ES-I3 (cell line): ENCODE measurements around the gene SENP7.
"Not testable (repeated sequence)": the region's sequence is repeated elsewhere in the genome, so short reads cannot be mapped to it uniquely, and the experiment has no call there.

ENCODE experiments used
- H3K36me3 ChIP-seq: 2 replicates; pipeline ENCODE4 v1.6.1; 2013; ENCODE audit warnings: mild to moderate bottlenecking, low read length, control low read depth, moderate library complexity; ENCODE audit not compliant: insufficient read depth
- H3K4me1 ChIP-seq: 2 replicates; pipeline ENCODE4 v1.6.1; 2013; ENCODE audit warnings: mild to moderate bottlenecking, control low read depth, low read length; ENCODE audit not compliant: insufficient read depth
- H3K9ac ChIP-seq: 2 replicates; pipeline ENCODE4 v1.6.1; 2013; ENCODE audit warnings: low read depth, mild to moderate bottlenecking, low read length, moderate library complexity
- H3K9me3 ChIP-seq: 2 replicates; pipeline ENCODE4 v1.6.1; 2013; ENCODE audit warnings: mild to moderate bottlenecking, low read length, moderate library complexity; ENCODE audit not compliant: control insufficient read depth, insufficient read depth

Gene SENP7, protein sequence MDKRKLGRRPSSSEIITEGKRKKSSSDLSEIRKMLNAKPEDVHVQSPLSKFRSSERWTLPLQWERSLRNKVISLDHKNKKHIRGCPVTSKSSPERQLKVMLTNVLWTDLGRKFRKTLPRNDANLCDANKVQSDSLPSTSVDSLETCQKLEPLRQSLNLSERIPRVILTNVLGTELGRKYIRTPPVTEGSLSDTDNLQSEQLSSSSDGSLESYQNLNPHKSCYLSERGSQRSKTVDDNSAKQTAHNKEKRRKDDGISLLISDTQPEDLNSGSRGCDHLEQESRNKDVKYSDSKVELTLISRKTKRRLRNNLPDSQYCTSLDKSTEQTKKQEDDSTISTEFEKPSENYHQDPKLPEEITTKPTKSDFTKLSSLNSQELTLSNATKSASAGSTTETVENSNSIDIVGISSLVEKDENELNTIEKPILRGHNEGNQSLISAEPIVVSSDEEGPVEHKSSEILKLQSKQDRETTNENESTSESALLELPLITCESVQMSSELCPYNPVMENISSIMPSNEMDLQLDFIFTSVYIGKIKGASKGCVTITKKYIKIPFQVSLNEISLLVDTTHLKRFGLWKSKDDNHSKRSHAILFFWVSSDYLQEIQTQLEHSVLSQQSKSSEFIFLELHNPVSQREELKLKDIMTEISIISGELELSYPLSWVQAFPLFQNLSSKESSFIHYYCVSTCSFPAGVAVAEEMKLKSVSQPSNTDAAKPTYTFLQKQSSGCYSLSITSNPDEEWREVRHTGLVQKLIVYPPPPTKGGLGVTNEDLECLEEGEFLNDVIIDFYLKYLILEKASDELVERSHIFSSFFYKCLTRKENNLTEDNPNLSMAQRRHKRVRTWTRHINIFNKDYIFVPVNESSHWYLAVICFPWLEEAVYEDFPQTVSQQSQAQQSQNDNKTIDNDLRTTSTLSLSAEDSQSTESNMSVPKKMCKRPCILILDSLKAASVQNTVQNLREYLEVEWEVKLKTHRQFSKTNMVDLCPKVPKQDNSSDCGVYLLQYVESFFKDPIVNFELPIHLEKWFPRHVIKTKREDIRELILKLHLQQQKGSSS

DNA sequence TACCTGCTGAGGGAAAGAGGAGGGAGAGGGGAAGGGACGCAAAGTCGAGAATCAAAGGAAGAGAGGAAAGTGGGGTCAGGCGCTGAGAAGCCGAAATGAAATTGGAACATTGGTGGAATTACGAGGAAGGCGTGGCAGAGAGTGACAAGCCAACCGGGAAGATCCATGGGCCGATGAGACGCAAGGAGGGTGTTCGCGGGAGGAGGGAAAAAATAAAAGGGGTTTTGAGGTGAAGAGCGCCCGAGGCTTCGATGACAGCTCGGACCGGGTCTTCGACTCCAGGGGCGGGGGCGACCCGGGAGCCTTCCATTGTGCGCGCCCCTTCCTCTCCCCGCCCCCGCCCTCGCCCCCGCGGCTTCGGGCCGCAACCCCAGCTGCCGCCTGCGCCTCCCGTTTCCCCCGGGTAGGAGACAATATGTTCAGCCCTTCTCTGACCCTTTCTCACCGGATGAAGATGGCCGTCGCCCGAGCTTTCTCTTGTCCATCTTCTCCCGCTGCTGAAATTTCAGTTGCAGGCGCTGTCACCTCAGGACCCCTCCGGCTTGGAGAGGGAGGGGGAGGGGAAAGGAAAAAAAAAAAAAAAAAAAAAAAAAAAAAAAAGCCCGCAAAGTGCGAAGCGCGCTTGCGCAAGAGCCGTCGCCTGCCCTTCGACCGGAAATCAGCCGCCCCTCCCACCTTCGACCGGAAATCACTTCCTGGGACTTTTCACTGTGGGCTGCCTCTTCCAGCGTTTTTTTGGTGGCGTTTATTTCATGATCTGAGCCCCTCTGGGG, at the start of gene SENP7:
TSS of gene SENP7 (minus strand) at position 567 of the 773 bp plus-strand sequence. CDS start at position 485, 82 bp downstream.
- Histone ChIP-seq H3K36me3 (no peaks in the 10 kb centered on the region), H3K4me1 (peaks cover 16% of the 10 kb centered on the region), H3K9ac (peak within 1 kb of the TSS; percentile 77), H3K9me3 (no peaks in the 10 kb centered on the region)

DNA sequence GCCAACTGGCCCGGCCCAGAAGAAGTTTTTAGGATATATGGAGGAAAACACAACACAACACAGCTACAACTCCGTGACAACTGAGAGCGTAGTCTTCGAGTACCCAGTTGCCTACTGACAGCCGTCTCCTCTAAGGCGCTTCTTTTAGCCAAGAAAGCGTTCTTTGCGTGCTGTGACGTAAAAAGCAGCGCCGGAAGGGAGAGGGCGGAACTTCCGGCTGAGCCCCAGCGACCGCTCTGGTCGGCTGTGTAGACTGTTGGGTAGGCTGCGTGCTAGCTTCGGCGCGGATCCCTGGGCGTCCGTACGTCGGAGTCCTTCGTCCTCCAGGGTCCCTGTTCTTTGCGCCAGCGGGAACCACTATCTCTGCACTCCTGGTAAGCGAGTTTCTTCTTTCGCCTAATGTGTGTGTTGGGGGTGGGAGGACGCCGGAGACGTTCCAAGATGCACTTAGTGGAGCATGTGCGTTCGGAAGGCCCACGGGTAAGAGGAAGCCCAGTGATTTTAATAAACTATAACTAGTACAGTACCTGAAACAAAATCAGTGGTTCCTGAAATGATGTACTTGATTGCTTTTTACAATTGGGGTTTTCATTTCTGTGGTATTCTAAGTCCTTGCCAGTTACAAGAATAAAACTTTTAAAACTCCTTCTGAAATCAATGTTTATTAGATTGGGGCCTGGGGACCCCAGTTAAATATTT, 48.8 kb upstream of the SENP7 start, which contains the start of gene TRMT10C:
TSS of gene TRMT10C (plus strand) at position 239 of the 699 bp plus-strand sequence. CDS start 2,914 bp downstream, outside the sequence.
- H3K9me3 ChIP-seq = no peaks in the 10 kb centered on the region
- H3K9ac ChIP-seq = peak within 1 kb of the TSS; percentile 81
- H3K4me1 ChIP-seq = peaks cover 1% of the 10 kb centered on the region
- peaks cover 12% of the 10 kb centered on the region for H3K36me3 ChIP-seq

GRCh38 chr3:101556064-101556463, 43.1 kb upstream of the SENP7 start:
- Histone ChIP-seq H3K4me1 (peaks cover 6% of the 10 kb centered on the region), H3K36me3 (no peaks in the 10 kb centered on the region), H3K9me3 (peaks cover 6% of the 10 kb centered on the region), H3K9ac (no peak overlapping the region)

GRCh38 chr3:101553381-101553780, 40.4 kb upstream of the SENP7 start:
- peaks cover 11% of the 10 kb centered on the region for H3K9me3 ChIP-seq

GRCh38 chr3:101551359-101552081, 38.5 kb upstream of the SENP7 start:
- not testable (repeated sequence) for H3K36me3 ChIP-seq, H3K9ac ChIP-seq, H3K4me1 ChIP-seq
- H3K9me3 ChIP-seq = peaks cover 11% of the 10 kb centered on the region

More at GRCh38 chr3:101553381-101553780, 40.4 kb upstream of the SENP7 start:
- not testable (repeated sequence) for H3K4me1 ChIP-seq, H3K9ac ChIP-seq, H3K36me3 ChIP-seq

DNA sequence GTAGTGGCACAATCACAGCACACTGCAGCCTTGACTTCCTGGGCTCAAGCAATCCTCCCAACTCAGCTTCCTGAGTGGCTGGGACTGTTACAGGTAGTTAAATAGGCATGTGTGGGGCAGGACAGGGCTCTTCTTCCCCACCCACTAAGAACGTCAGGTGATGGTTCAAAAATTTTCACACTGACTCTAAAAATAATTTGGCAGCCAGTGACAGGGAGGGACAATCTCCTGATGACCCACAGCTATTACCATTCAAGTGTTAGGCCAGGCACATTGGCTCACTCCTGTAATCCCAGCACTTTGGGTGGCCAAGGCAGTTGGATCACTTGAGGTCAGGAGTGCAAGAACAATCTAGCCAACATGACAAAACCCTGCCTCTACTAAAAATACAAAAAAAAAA, 36.5 kb upstream of the SENP7 start:
- Histone ChIP-seq H3K9me3 (peaks cover 11% of the 10 kb centered on the region), H3K9ac (no peak overlapping the region), H3K36me3 (no peaks in the 10 kb centered on the region), H3K4me1 (no peaks in the 10 kb centered on the region)

DNA sequence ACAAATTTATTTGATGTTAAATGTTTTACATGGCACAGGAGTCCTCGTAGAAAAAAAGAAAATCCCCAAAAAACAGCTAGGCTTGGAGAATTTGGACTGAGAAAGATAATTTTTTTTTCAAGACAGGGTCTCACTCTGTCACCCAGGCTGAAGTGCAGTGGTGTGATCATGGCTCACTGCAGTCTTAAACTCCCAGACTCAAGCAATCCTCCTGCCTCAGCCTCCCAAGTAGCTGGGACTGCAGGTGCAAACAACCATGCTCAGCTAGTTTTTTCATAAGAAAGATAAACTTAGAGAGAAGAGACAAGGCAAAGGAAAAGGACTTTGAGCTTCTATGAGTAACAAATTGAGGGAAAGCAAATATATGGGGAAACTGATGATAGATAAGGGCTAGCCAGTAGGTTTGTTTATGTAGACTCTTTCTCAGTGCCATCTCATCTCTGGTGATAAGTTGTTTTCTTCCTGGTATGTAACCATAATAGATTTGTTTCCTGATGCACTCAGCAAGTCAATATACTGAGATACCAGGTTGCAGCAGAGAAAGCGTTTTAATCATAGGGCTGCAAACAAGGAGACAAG, 35.6 kb upstream of the SENP7 start:
- Histone ChIP-seq H3K36me3 (no peaks in the 10 kb centered on the region), H3K9ac (no peak overlapping the region), H3K9me3 (peaks cover 10% of the 10 kb centered on the region), H3K4me1 (0 out of 2 replicates have a peak, but pooled peaks cover 5% of the 10 kb centered on the region)

DNA sequence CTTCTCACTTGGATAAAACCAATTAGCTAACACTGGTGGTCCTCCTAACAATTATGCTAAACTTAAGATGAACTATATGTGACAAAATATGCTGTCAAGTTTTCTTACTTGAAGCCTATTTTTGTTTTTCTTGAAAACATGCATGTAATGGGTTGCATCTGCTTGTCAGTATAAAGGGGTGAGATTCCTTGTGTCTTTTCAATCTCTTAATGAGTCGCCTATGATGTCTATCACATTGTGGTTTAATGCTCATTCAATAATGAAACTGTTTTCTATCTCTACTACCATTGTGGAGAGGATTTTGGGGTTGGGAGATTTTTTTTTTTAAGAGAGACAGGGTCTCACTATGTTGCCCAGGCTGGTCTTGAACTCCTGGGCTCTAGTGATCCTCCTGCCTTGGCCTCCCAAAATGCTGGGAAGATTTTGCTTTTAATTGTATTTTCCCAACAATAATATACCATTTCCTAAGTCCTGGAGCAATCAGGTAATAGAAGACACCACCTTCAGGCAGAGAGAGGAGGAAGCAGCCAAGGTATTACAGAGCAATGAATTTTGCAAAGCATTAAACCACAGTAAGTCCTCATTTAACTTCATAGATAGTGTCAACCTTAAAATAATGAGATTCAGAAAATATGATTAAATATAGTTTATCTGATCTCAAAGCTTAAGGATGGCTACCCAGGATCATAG, 31.3 kb upstream of the SENP7 start:
- H3K9me3 ChIP-seq = 0 out of 2 replicates have a peak, but pooled peaks cover 4% of the 10 kb centered on the region
- no peak overlapping the region for H3K9ac ChIP-seq
- H3K36me3 ChIP-seq = no peaks in the 10 kb centered on the region
- H3K4me1 ChIP-seq = 0 out of 2 replicates have a peak, but pooled peaks cover 5% of the 10 kb centered on the region

DNA sequence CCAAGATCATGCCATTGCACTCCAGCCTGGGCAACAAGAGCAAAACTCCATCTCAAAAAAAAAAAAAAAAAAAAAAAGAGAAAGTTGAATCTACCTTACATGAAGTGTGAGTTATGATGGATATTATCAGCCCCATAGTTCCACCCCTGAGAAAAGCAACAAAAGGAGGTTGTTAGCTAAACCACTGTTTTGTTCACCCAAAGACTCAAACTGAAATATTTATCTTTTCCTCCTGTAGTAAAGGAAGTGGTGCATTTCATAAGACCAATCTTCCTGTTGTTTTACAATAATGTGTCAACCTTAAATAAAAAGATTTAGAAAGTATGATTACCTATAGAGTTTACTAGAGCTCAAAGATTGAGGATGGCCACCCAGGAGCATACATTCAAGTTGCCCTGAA, 29.9 kb upstream of the SENP7 start:
- Histone ChIP-seq H3K36me3 (no peaks in the 10 kb centered on the region), H3K4me1 (0 out of 2 replicates have a peak, but pooled peaks cover 5% of the 10 kb centered on the region), H3K9me3 (0 out of 2 replicates have a peak, but pooled peaks cover 4% of the 10 kb centered on the region), H3K9ac (no peak overlapping the region)

DNA sequence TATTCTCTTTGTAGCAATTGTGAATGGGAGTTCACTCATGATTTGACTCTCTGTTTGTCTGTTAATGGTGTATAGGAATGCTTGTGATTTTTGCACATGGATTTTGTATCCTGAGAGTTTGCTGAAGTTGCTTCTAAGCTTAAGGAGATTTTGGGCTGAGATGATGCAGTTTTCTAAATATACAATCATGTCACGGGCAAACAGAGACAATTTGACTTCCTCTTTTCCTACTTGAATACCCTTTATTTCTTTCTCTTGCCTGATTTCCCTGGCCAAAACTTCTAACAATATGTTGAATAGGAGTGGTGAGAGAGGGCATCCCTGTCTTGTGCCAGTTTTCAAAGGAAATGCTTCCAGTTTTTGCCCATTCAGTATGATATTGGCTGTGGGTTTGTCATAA, 23.9 kb upstream of the SENP7 start:
- not testable (repeated sequence) for H3K4me1 ChIP-seq, H3K36me3 ChIP-seq, H3K9ac ChIP-seq, H3K9me3 ChIP-seq

DNA sequence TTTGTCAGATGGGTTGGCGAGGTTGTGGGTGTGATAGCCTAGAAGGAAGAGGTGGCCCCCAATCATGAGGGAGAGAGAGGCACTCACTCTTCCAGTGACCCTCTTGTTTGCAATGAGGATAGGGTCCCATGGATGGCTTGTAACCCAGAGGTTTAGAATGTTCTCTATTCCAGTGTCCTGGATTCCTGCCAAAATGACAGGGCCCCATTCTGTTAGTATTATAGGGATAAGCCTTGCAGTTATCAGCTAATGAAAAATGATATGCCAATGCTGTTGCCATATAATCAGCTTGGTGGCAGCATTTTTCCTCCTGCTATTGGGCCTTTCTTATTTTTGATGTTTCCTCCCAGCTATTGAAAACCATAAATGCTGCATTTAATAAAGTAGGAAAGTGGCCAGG, 23.3 kb upstream of the SENP7 start:
- H3K9me3 ChIP-seq = no peaks in the 10 kb centered on the region
- no peak overlapping the region for H3K9ac ChIP-seq
- H3K4me1 ChIP-seq = no peaks in the 10 kb centered on the region
- no peaks in the 10 kb centered on the region for H3K36me3 ChIP-seq

DNA sequence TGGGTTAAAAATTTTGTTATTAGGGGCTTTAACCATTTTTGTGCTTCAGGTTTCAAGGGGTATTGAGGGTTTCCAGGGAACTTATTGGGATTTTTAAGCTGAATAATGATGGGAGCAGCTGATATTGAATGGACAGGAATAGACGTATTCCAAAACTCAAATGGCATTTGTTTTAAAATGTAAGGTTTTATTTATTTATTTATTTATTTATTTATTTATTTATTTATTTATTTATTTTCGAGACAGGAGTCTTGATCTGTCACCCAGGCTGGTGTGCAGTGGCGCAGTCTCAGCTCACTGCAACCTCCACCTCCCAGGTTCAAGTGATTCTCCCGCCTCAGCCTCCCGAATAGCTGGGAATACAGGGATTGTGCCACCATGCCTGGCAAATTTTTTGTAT, 22.2 kb upstream of the SENP7 start:
- Histone ChIP-seq H3K36me3 (no peaks in the 10 kb centered on the region), H3K9me3 (no peaks in the 10 kb centered on the region), H3K9ac (no peak overlapping the region), H3K4me1 (no peaks in the 10 kb centered on the region; the same call in 1 of the 2 replicates)
